B cell (primary cell): ENCODE data around the gene HTR2B. TPM values are rescaled to one million over a fixed set of nuclear protein-coding genes. Genes with fewer than 3 reads are reported as not detected.

Source experiments
- ATAC-seq: fragments of 200-7000 bp; cut with Tn5 transposase; one replicate; pipeline ENCODE4 v1.10.0; 2021; ENCODE audit warnings: low read depth, mild to moderate bottlenecking, moderate number of reproducible peaks, moderate library complexity
- CTCF ChIA-PET: fragments of 350-600 bp; sonication (Branson Sonifier 250); formaldehyde crosslinking; loops from one replicate; lab custom pipeline; 2021; ENCODE audit warnings: antibody characterized with exemption, inconsistent platforms; lab: Charles Lee
- POLR2A ChIA-PET: fragments of 350-600 bp; sonication (Branson Sonifier 250); formaldehyde crosslinking; loops from one replicate; lab custom pipeline; 2021; ENCODE audit warnings: antibody characterized with exemption; lab: Charles Lee
- DNase-seq: peaks from one replicate; pipeline ENCODE4 v3.0.0; 2013
- H2AFZ ChIP-seq: 2 replicates; pipeline ENCODE4 v1.6.1; 2012; ENCODE audit warnings: mild to moderate bottlenecking, low read depth, low read length; ENCODE audit not compliant: insufficient read depth, poor library complexity, severe bottlenecking
- H3K27ac ChIP-seq, 2 donors: 1 replicate in 1 of 2; 2 replicates in 1 of 2; pipeline ENCODE4 v1.5.1; 2012 to 2013; ENCODE audit warnings: low read length in 2 of 2, mild to moderate bottlenecking in 2 of 2, moderate library complexity in 1 of 2
- H3K27me3 ChIP-seq, 4 experiments: fragments of 200-600 bp in 1 of 4; sonication (generic) in 1 of 4; replicated peaks in 1 of 4; 1 replicate in 2 of 4; 2 replicates in 2 of 4; pipeline versions ENCODE4 v1.6.1 to v1.7.0; 2013 to 2016; ENCODE audit warnings: low read length in 3 of 4, mild to moderate bottlenecking in 2 of 4, mixed read lengths in 1 of 4, moderate library complexity in 1 of 4; ENCODE audit not compliant: insufficient read depth in 4 of 4, control insufficient read depth in 3 of 4; ENCODE audit errors: control extremely low read depth in 1 of 4
- H3K36me3 ChIP-seq, 2 experiments: replicated peaks in 1 of 2; 1 replicate in 1 of 2; 2 replicates in 1 of 2; pipeline versions ENCODE4 v1.6.1 to v1.7.1; 2013; ENCODE audit warnings: low read length in 1 of 2; ENCODE audit not compliant: insufficient read depth in 2 of 2, control insufficient read depth in 1 of 2; ENCODE audit errors: control extremely low read depth in 1 of 2, extremely low read depth in 1 of 2
- H3K4me1 ChIP-seq, 2 donors: fragments of 200-600 bp in 1 of 2; sonication (generic) in 1 of 2; 1 replicate in 1 of 2; 2 replicates in 1 of 2; pipeline versions ENCODE4 v1.5.1 to v1.6.1; 2013 to 2017; ENCODE audit warnings: low read length in 2 of 2; ENCODE audit not compliant: control insufficient read depth in 2 of 2, insufficient read depth in 2 of 2
- H3K4me2 ChIP-seq: replicated peaks from 2 replicates; pipeline ENCODE3; 2012; ENCODE audit warnings: mild to moderate bottlenecking, low read depth, low read length; ENCODE audit not compliant: poor library complexity, severe bottlenecking
- H3K4me3 ChIP-seq, 5 experiments: fragments of 200-600 bp in 1 of 5; sonication (generic) in 1 of 5; 1 replicate in 3 of 5; 2 replicates in 2 of 5; pipeline versions ENCODE4 v1.5.1 to v1.7.0; 2011 to 2016; ENCODE audit warnings: low read length in 4 of 5, mild to moderate bottlenecking in 4 of 5, low read depth in 2 of 5, control low read depth in 1 of 5, moderate library complexity in 1 of 5; ENCODE audit not compliant: insufficient read depth in 1 of 5; ENCODE audit errors: control extremely low read depth in 1 of 5, extremely low read depth in 1 of 5
- H3K79me2 ChIP-seq: fragments of 200-600 bp; sonication (generic); one replicate; pipeline ENCODE4 v1.6.0; 2016; ENCODE audit warnings: low read length; ENCODE audit not compliant: control insufficient read depth, insufficient read depth
- H3K9ac ChIP-seq: fragments of 200-600 bp; sonication (generic); 2 replicates; pipeline ENCODE4 v1.6.1; 2017; ENCODE audit warnings: mild to moderate bottlenecking, low read length, moderate library complexity
- H3K9me3 ChIP-seq, 3 donors: one replicate each; pipeline versions ENCODE4 v1.6.1 to v1.7.1; 2013; ENCODE audit warnings: low read length in 2 of 3; ENCODE audit not compliant: control insufficient read depth in 2 of 3, insufficient read depth in 1 of 3; ENCODE audit errors: control extremely low read depth in 1 of 3
- H4K20me1 ChIP-seq: 2 replicates; pipeline ENCODE4 v1.6.0; 2012; ENCODE audit warnings: mild to moderate bottlenecking, low read length; ENCODE audit not compliant: insufficient read depth, control insufficient read depth, poor library complexity, severe bottlenecking
- H3K27ac Mint-ChIP-seq: one replicate; pipeline ENCODE4 v1.8.0; 2021; ENCODE audit warnings: mixed read lengths
- H3K27me3 Mint-ChIP-seq: one replicate; pipeline ENCODE4 v1.8.0; 2021; ENCODE audit warnings: mixed read lengths
- H3K4me1 Mint-ChIP-seq: one replicate; pipeline ENCODE4 v1.8.0; 2021; ENCODE audit warnings: mixed read lengths
- H3K4me3 Mint-ChIP-seq: one replicate; pipeline ENCODE4 v1.8.0; 2021; ENCODE audit warnings: mixed read lengths
- H3K9me3 Mint-ChIP-seq: one replicate; pipeline ENCODE4 v1.8.0; 2022; ENCODE audit warnings: mixed read lengths; ENCODE audit not compliant: insufficient read depth
- CTCF ChIP-seq: fragments of 200-600 bp; IDR thresholded peaks from one replicate; pipeline ENCODE4 v1.8.0; 2022; ENCODE audit warnings: antibody characterized with exemption, mild to moderate bottlenecking
- EZH2 ChIP-seq: IDR thresholded peaks from 2 replicates; pipeline ENCODE4 v1.6.1; 2012; ENCODE audit warnings: borderline replicate concordance, low read depth, mild to moderate bottlenecking, moderate library complexity, low read length; ENCODE audit not compliant: insufficient read depth, poor library complexity, severe bottlenecking
- WGBS: methylation state at CpG from one replicate; pipeline ENCODE4 v1.1.5; 2013; ENCODE audit warnings: missing lambda C conversion rate; ENCODE audit not compliant: insufficient coverage; 5-methylcytosine and 5-hydroxymethylcytosine counted together
- intact Hi-C: fragments of 100-400 bp; cut with micrococcal nuclease; formaldehyde crosslinking; loops from one replicate; pipeline ENCODE4 v1.10.0; 2022
- polyA plus RNA-seq: library from polyadenylated mRNA; depleted of rRNA; stranded (reverse); fragments of >200 nt; gene quantifications from 2 replicates; pipeline ENCODE4 v1.2.3, GENCODE V29; 2012
- total RNA-seq, 2 donors: library from RNA; stranded (reverse); fragments of 120-200 nt in 1 of 2; gene quantifications; 1 replicate in 1 of 2; 2 replicates in 1 of 2; pipeline versions ENCODE4 v1.2.3 to v1.2.4, GENCODE V29; 2013 to 2022

The HTR2B gene
- total and polyA plus RNA-seq, 2 donors (not counting 1 experiment from before 2014, with no cell fraction given) = not detected

- H3K27ac ChIP-seq = no peak overlapping the region
- ATAC-seq (no peak), DNase-seq (no peak)
- no peaks in the 10 kb centered on the region for H3K4me1 ChIP-seq
- H3K9me3 Mint-ChIP-seq = no peaks in the 10 kb centered on the region
- H4K20me1 ChIP-seq = no peaks in the 10 kb centered on the region
- H3K27me3 ChIP-seq = no peaks in the 10 kb centered on the region
- no peaks in the 10 kb centered on the region for H3K79me2 ChIP-seq
- peaks cover 3% of the 10 kb centered on the region for H3K4me1 Mint-ChIP-seq
- no peak overlapping the region for H2AFZ ChIP-seq
- no peak overlapping the region for H3K4me2 ChIP-seq
- H3K27ac Mint-ChIP-seq = no peak overlapping the region
- H3K4me3 ChIP-seq = no peak overlapping the region
- no peak for TF ChIP-seq EZH2
- no peak for TF ChIP-seq CTCF
- no peaks in the 10 kb centered on the region for H3K9me3 ChIP-seq
- WGBS = 100% methylated on average over 1 of the region's 3 CpGs
- CTCF ChIA-PET = interaction anchor here (0.7 kb wide), 1 partner anchor 172 kb away, joined by 4 read pairs; no protein-coding TSS in a partner anchor
- H3K27me3 Mint-ChIP-seq = no peaks in the 10 kb centered on the region
- peaks cover 0 to 38% of the 10 kb centered on the region in 2 experiments for H3K36me3 ChIP-seq
- intact Hi-C loops = no loop called here
- no peak overlapping the region for H3K9ac ChIP-seq
- H3K4me3 Mint-ChIP-seq = no peak overlapping the region
- POLR2A ChIA-PET = no interaction called here
Observed at GRCh38 chr2:231172025-231172424, 47.2 kb upstream of the HTR2B start.

- no peak overlapping the region for H3K9ac ChIP-seq
- no peaks in the 10 kb centered on the region for H3K79me2 ChIP-seq
- no CpG with 5 or more reads among the region's 1 CpG for WGBS
- intact Hi-C loops = no loop called here
- H3K9me3 ChIP-seq = no peaks in the 10 kb centered on the region
- ATAC-seq = no peak
- H3K4me1 ChIP-seq = no peaks in the 10 kb centered on the region
- H3K4me3 ChIP-seq = no peak overlapping the region
- no peak overlapping the region for H2AFZ ChIP-seq
- POLR2A ChIA-PET = no interaction called here
- TF ChIP-seq CTCF (no peak), EZH2 (no peak)
- no peak for DNase-seq
- no peak overlapping the region for H3K27ac Mint-ChIP-seq
- H3K27me3 ChIP-seq = no peaks in the 10 kb centered on the region
- peaks cover 3% of the 10 kb centered on the region for H3K4me1 Mint-ChIP-seq
- H3K9me3 Mint-ChIP-seq = no peaks in the 10 kb centered on the region
- no peak overlapping the region for H3K4me3 Mint-ChIP-seq
- no peak overlapping the region for H3K27ac ChIP-seq
- H3K4me2 ChIP-seq = no peak overlapping the region
- no peaks in the 10 kb centered on the region for H3K27me3 Mint-ChIP-seq
- no peaks in the 10 kb centered on the region for H4K20me1 ChIP-seq
- CTCF ChIA-PET = no interaction called here
- H3K36me3 ChIP-seq = peaks cover 0 to 54% of the 10 kb centered on the region in 2 experiments
Observed at GRCh38 chr2:231170055-231170454, 45.2 kb upstream of the HTR2B start.
